ENCODE measurements around the gene ZNF576. TPM values are rescaled to one million over a fixed set of nuclear protein-coding genes. Genes with fewer than 3 reads are reported as not detected.
A peak's percentile ranks its signal among the peaks of the same experiment; 100 is the strongest.

Gene ZNF576
- total and polyA plus RNA-seq, 2 of the 13 experiments (the other 11 are each of a cell fraction or from before 2014, with no cell fraction given): 7.2 to 9.6 TPM

DNA sequence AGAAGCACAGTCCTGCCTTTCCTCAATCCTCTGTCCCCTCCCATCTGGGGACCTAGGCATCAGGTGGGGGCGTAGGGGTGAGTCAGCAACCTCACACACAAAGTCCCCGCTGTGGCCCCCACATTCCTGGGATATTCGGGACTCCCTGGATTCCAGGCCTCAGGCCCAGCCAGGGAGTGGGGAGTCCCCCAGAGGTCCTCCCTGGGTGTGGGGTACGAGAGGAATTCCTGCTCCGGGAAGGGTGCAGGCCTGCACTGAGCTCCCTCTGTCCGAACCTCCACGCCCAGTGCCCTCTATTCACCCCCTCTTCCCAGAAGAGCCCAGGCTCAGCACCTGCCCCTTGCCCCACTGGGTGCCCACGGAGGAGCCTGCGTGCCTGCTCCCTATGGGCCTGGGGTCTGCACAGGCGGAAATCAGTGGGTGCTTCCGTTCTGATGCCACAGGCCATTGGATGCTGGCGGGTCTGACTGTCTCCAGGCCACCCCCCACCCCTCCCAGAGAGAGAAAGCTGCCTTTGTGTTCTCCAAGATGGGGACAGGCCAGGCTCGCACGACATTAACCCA is 39.8 kb downstream of the ZNF576 start (continued):
- TF ChIP-seq, protein P1, sequence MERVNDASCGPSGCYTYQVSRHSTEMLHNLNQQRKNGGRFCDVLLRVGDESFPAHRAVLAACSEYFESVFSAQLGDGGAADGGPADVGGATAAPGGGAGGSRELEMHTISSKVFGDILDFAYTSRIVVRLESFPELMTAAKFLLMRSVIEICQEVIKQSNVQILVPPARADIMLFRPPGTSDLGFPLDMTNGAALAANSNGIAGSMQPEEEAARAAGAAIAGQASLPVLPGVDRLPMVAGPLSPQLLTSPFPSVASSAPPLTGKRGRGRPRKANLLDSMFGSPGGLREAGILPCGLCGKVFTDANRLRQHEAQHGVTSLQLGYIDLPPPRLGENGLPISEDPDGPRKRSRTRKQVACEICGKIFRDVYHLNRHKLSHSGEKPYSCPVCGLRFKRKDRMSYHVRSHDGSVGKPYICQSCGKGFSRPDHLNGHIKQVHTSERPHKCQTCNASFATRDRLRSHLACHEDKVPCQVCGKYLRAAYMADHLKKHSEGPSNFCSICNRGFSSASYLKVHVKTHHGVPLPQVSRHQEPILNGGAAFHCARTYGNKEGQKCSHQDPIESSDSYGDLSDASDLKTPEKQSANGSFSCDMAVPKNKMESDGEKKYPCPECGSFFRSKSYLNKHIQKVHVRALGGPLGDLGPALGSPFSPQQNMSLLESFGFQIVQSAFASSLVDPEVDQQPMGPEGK (CRISPR knock-in tag; IDR thresholded peaks at IDR 0.05): peak; percentile 85
- TF ChIP-seq, protein P2, sequence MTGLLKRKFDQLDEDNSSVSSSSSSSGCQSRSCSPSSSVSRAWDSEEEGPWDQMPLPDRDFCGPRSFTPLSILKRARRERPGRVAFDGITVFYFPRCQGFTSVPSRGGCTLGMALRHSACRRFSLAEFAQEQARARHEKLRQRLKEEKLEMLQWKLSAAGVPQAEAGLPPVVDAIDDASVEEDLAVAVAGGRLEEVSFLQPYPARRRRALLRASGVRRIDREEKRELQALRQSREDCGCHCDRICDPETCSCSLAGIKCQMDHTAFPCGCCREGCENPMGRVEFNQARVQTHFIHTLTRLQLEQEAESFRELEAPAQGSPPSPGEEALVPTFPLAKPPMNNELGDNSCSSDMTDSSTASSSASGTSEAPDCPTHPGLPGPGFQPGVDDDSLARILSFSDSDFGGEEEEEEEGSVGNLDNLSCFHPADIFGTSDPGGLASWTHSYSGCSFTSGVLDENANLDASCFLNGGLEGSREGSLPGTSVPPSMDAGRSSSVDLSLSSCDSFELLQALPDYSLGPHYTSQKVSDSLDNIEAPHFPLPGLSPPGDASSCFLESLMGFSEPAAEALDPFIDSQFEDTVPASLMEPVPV (CRISPR knock-in tag; IDR thresholded peaks at IDR 0.05): no peak
- TF ChIP-seq RXRA (CRISPR knock-in tag; IDR thresholded peaks at IDR 0.05) (0 out of 2 replicates have a peak, but pooled peaks have one; percentile 18), CCDC6 (CRISPR knock-in tag; IDR thresholded peaks at IDR 0.05) (no peak), XRCC5 (optimal IDR thresholded peaks at IDR 0.05; ENCODE audit: low read length) (peak; percentile 26), FOXO1 (CRISPR knock-in tag; IDR thresholded peaks at IDR 0.05) (no peak), RFXAP (CRISPR knock-in tag; IDR thresholded peaks at IDR 0.05; ENCODE audit: borderline replicate concordance) (no peak), SNAPC2 (CRISPR knock-in tag; IDR thresholded peaks at IDR 0.05) (no peak), ZBTB38 (CRISPR knock-in tag; IDR thresholded peaks at IDR 0.05) (no peak), RBM22 (optimal IDR thresholded peaks at IDR 0.05; ENCODE audit: low read length) (no peak), ARNT (IDR thresholded peaks at IDR 0.05) (no peak), ZNF263 (CRISPR knock-in tag; IDR thresholded peaks at IDR 0.05) (peak; percentile 46; the same call in 1 of the 2 replicates), ZC3H4 (CRISPR knock-in tag; IDR thresholded peaks at IDR 0.05; ENCODE audit: borderline replicate concordance) (no peak)
- TF ChIP-seq, protein P3, sequence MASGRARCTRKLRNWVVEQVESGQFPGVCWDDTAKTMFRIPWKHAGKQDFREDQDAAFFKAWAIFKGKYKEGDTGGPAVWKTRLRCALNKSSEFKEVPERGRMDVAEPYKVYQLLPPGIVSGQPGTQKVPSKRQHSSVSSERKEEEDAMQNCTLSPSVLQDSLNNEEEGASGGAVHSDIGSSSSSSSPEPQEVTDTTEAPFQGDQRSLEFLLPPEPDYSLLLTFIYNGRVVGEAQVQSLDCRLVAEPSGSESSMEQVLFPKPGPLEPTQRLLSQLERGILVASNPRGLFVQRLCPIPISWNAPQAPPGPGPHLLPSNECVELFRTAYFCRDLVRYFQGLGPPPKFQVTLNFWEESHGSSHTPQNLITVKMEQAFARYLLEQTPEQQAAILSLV (CRISPR knock-in tag; IDR thresholded peaks at IDR 0.05; ENCODE audit: borderline replicate concordance): no peak
- TF ChIP-seq, protein P4, sequence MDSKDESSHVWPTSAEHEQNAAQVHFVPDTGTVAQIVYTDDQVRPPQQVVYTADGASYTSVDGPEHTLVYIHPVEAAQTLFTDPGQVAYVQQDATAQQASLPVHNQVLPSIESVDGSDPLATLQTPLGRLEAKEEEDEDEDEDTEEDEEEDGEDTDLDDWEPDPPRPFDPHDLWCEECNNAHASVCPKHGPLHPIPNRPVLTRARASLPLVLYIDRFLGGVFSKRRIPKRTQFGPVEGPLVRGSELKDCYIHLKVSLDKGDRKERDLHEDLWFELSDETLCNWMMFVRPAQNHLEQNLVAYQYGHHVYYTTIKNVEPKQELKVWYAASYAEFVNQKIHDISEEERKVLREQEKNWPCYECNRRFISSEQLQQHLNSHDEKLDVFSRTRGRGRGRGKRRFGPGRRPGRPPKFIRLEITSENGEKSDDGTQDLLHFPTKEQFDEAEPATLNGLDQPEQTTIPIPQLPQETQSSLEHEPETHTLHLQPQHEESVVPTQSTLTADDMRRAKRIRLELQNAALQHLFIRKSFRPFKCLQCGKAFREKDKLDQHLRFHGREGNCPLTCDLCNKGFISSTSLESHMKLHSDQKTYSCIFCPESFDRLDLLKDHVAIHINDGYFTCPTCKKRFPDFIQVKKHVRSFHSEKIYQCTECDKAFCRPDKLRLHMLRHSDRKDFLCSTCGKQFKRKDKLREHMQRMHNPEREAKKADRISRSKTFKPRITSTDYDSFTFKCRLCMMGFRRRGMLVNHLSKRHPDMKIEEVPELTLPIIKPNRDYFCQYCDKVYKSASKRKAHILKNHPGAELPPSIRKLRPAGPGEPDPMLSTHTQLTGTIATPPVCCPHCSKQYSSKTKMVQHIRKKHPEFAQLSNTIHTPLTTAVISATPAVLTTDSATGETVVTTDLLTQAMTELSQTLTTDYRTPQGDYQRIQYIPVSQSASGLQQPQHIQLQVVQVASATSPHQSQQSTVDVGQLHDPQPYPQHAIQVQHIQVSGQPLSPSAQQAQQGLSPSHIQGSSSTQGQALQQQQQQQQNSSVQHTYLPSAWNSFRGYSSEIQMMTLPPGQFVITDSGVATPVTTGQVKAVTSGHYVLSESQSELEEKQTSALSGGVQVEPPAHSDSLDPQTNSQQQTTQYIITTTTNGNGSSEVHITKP (CRISPR knock-in tag; IDR thresholded peaks at IDR 0.05; ENCODE audit: low read depth): peak; percentile 72; the same call in 1 of the 2 replicates
- TF ChIP-seq, protein P5, sequence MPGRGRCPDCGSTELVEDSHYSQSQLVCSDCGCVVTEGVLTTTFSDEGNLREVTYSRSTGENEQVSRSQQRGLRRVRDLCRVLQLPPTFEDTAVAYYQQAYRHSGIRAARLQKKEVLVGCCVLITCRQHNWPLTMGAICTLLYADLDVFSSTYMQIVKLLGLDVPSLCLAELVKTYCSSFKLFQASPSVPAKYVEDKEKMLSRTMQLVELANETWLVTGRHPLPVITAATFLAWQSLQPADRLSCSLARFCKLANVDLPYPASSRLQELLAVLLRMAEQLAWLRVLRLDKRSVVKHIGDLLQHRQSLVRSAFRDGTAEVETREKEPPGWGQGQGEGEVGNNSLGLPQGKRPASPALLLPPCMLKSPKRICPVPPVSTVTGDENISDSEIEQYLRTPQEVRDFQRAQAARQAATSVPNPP (CRISPR knock-in tag; IDR thresholded peaks at IDR 0.05): no peak
